HepG2 (cell line): ENCODE results near the gene PDS5B. TPM values are rescaled to one million over a fixed set of nuclear protein-coding genes. Genes with fewer than 3 reads are reported as not detected.
A peak's percentile ranks its signal among the peaks of the same experiment; 100 is the strongest.

Experiments used
- ATAC-seq: fragments of 200-7000 bp; cut with Tn5 transposase; 3 replicates; pipeline ENCODE4 v1.9.1; 2020; ENCODE audit warnings: mild to moderate bottlenecking, moderate library complexity
- BruUV-seq: library from RNA; stranded (reverse); fragments of 400-500 nt; replicated peaks from 2 replicates; lab custom pipeline; 2021; lab: Mats Ljungman, UMichigan
- CTCF ChIA-PET: fragments of 300-600 bp; formaldehyde crosslinking; extraction: SDS; loops from one replicate; lab custom pipeline; 2021; ENCODE audit warnings: low total read pairs, inconsistent platforms, low intra/inter-chr PET ratio; lab: Yijun Ruan, JAX
- POLR2A ChIA-PET: fragments of 350-600 bp; sonication (Branson Sonifier 250); formaldehyde crosslinking; loops from one replicate; lab custom pipeline; 2020; ENCODE audit warnings: antibody characterized with exemption, inconsistent platforms; lab: Yijun Ruan, JAX
- DNase-seq: peaks from one replicate; pipeline ENCODE4 v3.0.0-alpha.2; 2015; ENCODE audit warnings: low spot score
- FAIRE-seq: peaks from 3 replicates; lab custom pipeline; 2011; peaks lifted over from hg19 to GRCh38; lab: Jason Lieb, UNC
- H2AFZ ChIP-seq: one replicate; pipeline ENCODE4 v1.6.1; 2011; ENCODE audit warnings: low read length, inconsistent platforms
- H3K27ac ChIP-seq: fragments of 300-600 bp; 3 replicates; pipeline ENCODE4 v1.8.0; 2011; ENCODE audit warnings: mixed run types, mild to moderate bottlenecking, mixed read lengths, low read length, inconsistent platforms; ENCODE audit not compliant: insufficient read depth; ENCODE audit errors: extremely low read length
- H3K27me3 ChIP-seq, 2 experiments: fragments of 200-600 bp in 1 of 2; 2 replicates in 1 of 2; 3 replicates in 1 of 2; pipeline versions ENCODE4 v1.6.0 to v1.8.0; 2011; ENCODE audit warnings: low read length in 2 of 2, mild to moderate bottlenecking in 2 of 2, moderate library complexity in 2 of 2, inconsistent platforms in 1 of 2; ENCODE audit not compliant: insufficient read depth in 2 of 2, control insufficient read depth in 1 of 2
- H3K36me3 ChIP-seq, 2 experiments: fragments of 200-600 bp in 1 of 2; replicated peaks in 1 of 2; 2 replicates in 1 of 2; 3 replicates in 1 of 2; pipeline versions ENCODE4 v1.5.1 to v1.8.0; 2011; ENCODE audit warnings: low read length in 2 of 2, inconsistent platforms in 1 of 2; ENCODE audit not compliant: insufficient read depth in 2 of 2, control insufficient read depth in 1 of 2
- H3K4me1 ChIP-seq: 2 replicates; pipeline ENCODE4 v1.5.1; 2012; ENCODE audit warnings: low read length, inconsistent platforms; ENCODE audit not compliant: insufficient read depth
- H3K4me2 ChIP-seq: 2 replicates; pipeline ENCODE4 v1.6.0; 2011; ENCODE audit warnings: low read depth, low read length, inconsistent platforms
- H3K4me3 ChIP-seq, 3 experiments: fragments of 200-600 bp in 1 of 3; sonication (generic), shearing (Covaris generic) in 1 of 3; replicated peaks in 1 of 3; 2 replicates each; pipeline ENCODE4 v1.5.1; 2011 to 2016; ENCODE audit warnings: low read length in 3 of 3, inconsistent platforms in 2 of 3, low read depth in 2 of 3, mild to moderate bottlenecking in 2 of 3, control low read depth in 1 of 3, mixed read lengths in 1 of 3; ENCODE audit not compliant: insufficient read depth in 1 of 3
- H3K79me2 ChIP-seq: one replicate; pipeline ENCODE4 v1.6.1; 2011; ENCODE audit warnings: low read length, inconsistent platforms; ENCODE audit not compliant: insufficient read depth
- H3K9ac ChIP-seq: 2 replicates; pipeline ENCODE4 v1.6.0; 2011; ENCODE audit warnings: mild to moderate bottlenecking, low read depth, low read length, inconsistent platforms; ENCODE audit not compliant: insufficient read depth
- H3K9me3 ChIP-seq: 2 replicates; pipeline ENCODE4 v1.5.1; 2012; ENCODE audit warnings: mild to moderate bottlenecking, low read length
- H4K20me1 ChIP-seq: 2 replicates; pipeline ENCODE4 v1.6.0; 2011; ENCODE audit warnings: inconsistent platforms, mild to moderate bottlenecking, low read length, moderate library complexity; ENCODE audit not compliant: insufficient read depth
- CEBPB ChIP-seq: IDR thresholded peaks from 2 replicates; pipeline ENCODE4 v1.6.1; 2011; ENCODE audit warnings: low read depth, low read length, improper control_type of control experiment, borderline replicate concordance
- CREM ChIP-seq, 2 experiments: sonication (generic) in 1 of 2; formaldehyde crosslinking in 1 of 2; IDR thresholded peaks; 2 replicates each; pipeline versions ENCODE4 v1.4.0 to v1.6.1; 2016 to 2020; ENCODE audit warnings: antibody characterized with exemption in 1 of 2, mild to moderate bottlenecking in 1 of 2, missing genetic modification reagents in 1 of 2
- CTCF ChIP-seq: sonication (generic); formaldehyde crosslinking; IDR thresholded peaks from 2 replicates; pipeline ENCODE4 v1.5.0; 2020; ENCODE audit warnings: mild to moderate bottlenecking, missing genetic modification reagents, moderate library complexity
- HHEX ChIP-seq: IDR thresholded peaks from 2 replicates; pipeline ENCODE4 v1.6.1; 2016; ENCODE audit warnings: control low read depth
- HMGXB4 ChIP-seq, 2 experiments: sonication (generic) in 1 of 2; formaldehyde crosslinking in 1 of 2; IDR thresholded peaks; 2 replicates each; pipeline versions ENCODE4 v1.4.0 to v1.6.1; 2018 to 2020; ENCODE audit warnings: missing genetic modification reagents in 2 of 2, borderline replicate concordance in 1 of 2, low read depth in 1 of 2, mild to moderate bottlenecking in 1 of 2, missing biosample characterization in 1 of 2
- NFKB2 ChIP-seq: sonication (generic); formaldehyde crosslinking; IDR thresholded peaks from 2 replicates; pipeline ENCODE4 v1.4.0; 2020; ENCODE audit warnings: missing genetic modification reagents, borderline replicate concordance
- PPARG ChIP-seq: conservative IDR thresholded peaks from 2 replicates; pipeline ENCODE4 v1.6.1; 2016; ENCODE audit warnings: missing biosample characterization, missing genetic modification reagents
- RAD21 ChIP-seq: fragments of 450-650 bp; formaldehyde crosslinking; IDR thresholded peaks from 2 replicates; pipeline ENCODE4 v1.5.0; 2020; ENCODE audit warnings: mild to moderate bottlenecking
- SAP130 ChIP-seq: IDR thresholded peaks from 2 replicates; pipeline ENCODE4 v1.6.1; 2016; ENCODE audit warnings: low read depth
- SMC3 ChIP-seq: IDR thresholded peaks from 2 replicates; pipeline ENCODE4 v1.6.1; 2011; ENCODE audit warnings: low read length, improper control_type of control experiment
- TEAD2 ChIP-seq: sonication (generic); formaldehyde crosslinking; IDR thresholded peaks from 2 replicates; pipeline ENCODE4 v1.9.0; 2021; ENCODE audit warnings: missing genetic modification reagents
- THAP11 ChIP-seq: IDR thresholded peaks from 2 replicates; pipeline ENCODE4 v1.6.1; 2016; ENCODE audit warnings: missing biosample characterization, missing genetic modification reagents
- ZBTB25 ChIP-seq: IDR thresholded peaks from 2 replicates; pipeline ENCODE4 v1.6.1; 2018; ENCODE audit warnings: missing genetic modification reagents
- ZFP41 ChIP-seq: sonication (generic); formaldehyde crosslinking; IDR thresholded peaks from 2 replicates; pipeline ENCODE4 v1.4.0; 2020; ENCODE audit warnings: mild to moderate bottlenecking, missing genetic modification reagents, borderline replicate concordance
- ZNF549 ChIP-seq: sonication (generic); formaldehyde crosslinking; IDR thresholded peaks from 2 replicates; pipeline ENCODE4 v1.5.0; 2020; ENCODE audit warnings: missing genetic modification reagents
- ZZZ3 ChIP-seq: sonication (generic); formaldehyde crosslinking; IDR thresholded peaks from 2 replicates; pipeline ENCODE4 v1.4.0; 2020; ENCODE audit warnings: missing genetic modification reagents, mild to moderate bottlenecking, borderline replicate concordance
- WGBS: methylation state at CpG from one replicate; pipeline ENCODE4 v1.1.6; 2017; ENCODE audit warnings: low lambda C conversion rate; 5-methylcytosine and 5-hydroxymethylcytosine counted together
- in situ Hi-C: cut with HindIII; loops from 2 replicates; pipeline ENCODE4 v1.10.0; 2017; ENCODE audit warnings: low pct_unique_long_range_greater_than_20kb; ENCODE audit not compliant: extremely low pct_ligation_motif_present
- intact Hi-C: fragments of 100-400 bp; cut with micrococcal nuclease; formaldehyde crosslinking; loops from one replicate; pipeline ENCODE4 v1.10.0; 2022; ENCODE audit not compliant: unreplicated experiment
- polyA plus RNA-seq, 8 experiments: library from polyadenylated mRNA; depleted of rRNA in 3 of 8; stranded (reverse) in 7 of 8; unstranded in 1 of 8; fragments of >200 nt; fragmentation: Illumina TruSeq in 4 of 8; extraction: Trizol in 4 of 8; gene quantifications; 2 replicates each; pipeline versions ENCODE4 v1.2.1 to v1.2.3, GENCODE V29; 2011 to 2016; ENCODE audit warnings: low read depth in 4 of 8, missing spikeins in 1 of 8, mixed read lengths in 1 of 8; ENCODE audit not compliant: insufficient read depth in 1 of 8
- total RNA-seq, 5 experiments: library from RNA; depleted of rRNA; stranded (reverse); fragments of >200 nt; fragmentation: Illumina TruSeq; extraction: Trizol; gene quantifications; 2 replicates each; pipeline ENCODE4 v1.2.3, GENCODE V29; 2016; ENCODE audit warnings: low read depth in 1 of 5
- TF ChIP-seq, protein P1 (sequence below): IDR thresholded peaks from 2 replicates; pipeline ENCODE4 v1.6.1; 2012; ENCODE audit warnings: low read depth, low read length, improper control_type of control experiment

The PDS5B gene
- total and polyA plus RNA-seq, 2 of the 13 experiments (the other 11 are each of a cell fraction or from before 2014, with no cell fraction given) = 5.8 to 24.6 TPM

DNA sequence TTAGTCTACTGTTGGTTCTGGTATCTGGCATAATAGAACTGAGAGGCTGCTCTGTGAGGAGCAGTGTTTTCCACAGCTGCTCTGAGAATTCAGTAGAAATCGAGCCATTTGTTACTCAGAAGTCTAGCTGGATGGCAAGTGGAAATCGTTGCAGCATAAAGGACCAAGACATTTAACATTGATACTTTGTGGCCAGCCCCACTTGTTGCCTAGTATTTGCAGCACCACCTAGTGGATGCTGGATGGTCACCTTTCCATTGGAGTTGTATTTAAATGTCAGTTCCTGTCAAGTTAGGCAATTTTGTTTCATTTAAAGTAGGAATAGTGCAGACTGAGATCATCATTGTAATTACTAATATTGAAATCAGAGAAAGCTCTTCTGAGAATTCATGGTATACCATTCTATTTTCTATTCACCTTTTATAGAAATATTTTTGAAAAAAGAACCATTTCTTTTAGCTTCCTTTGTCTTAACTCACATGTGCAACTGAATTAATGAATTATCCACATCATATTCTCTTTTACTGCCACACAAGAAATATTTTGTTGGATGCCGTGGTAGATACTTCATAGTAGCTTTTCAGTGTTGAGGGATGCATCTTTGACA is 64.6 kb downstream of the PDS5B start:
- Histone ChIP-seq H3K4me3 (no peak overlapping the region), H3K27ac (no peak overlapping the region), H3K4me2 (peak overlapping the region; percentile 16; the same call in 1 of the 2 replicates), H3K27me3 (no peaks in the 10 kb centered on the region), H3K9me3 (peaks cover 4% of the 10 kb centered on the region; the same call in 1 of the 2 replicates), H3K79me2 (peaks cover 39% of the 10 kb centered on the region), H3K36me3 (peaks cover 0 to 4% of the 10 kb centered on the region in 2 experiments; a peak in 3 of 5 replicates), H3K4me1 (peaks cover 8% of the 10 kb centered on the region; the same call in 1 of the 2 replicates), H2AFZ (no peak overlapping the region), H4K20me1 (no peaks in the 10 kb centered on the region), H3K9ac (no peak overlapping the region)
- FAIRE-seq = peak; percentile 88
- CTCF ChIA-PET = interaction anchor here (1.6 to 1.7 kb wide), 2 partner anchors 11 to 65 kb away, joined by 8 to 13 read pairs; partner anchors contain the start of gene PDS5B
- WGBS = 12% methylated on average over 3 of the region's 3 CpGs
- ATAC-seq = peak; percentile 92
- intact Hi-C loops (loop anchor here (1.0 kb wide), 1 partner anchor 64 kb away; no protein-coding TSS in a partner anchor), in situ Hi-C loops (loop anchor here (5.0 kb wide), 1 partner anchor 64 kb away; the partner anchor contains the start of gene PDS5B)
- DNase-seq = peak; percentile 73
- BruUV-seq = no TSS peak
- POLR2A ChIA-PET = interaction anchor here (1.5 kb wide), 1 partner anchor 63 kb away, joined by 3 read pairs; no protein-coding TSS in a partner anchor
- TF ChIP-seq PPARG (0 out of 2 replicates have a peak, but pooled peaks have one; percentile 23), THAP11 (CRISPR knock-in tag) (peak; percentile 43; the same call in 1 of the 2 replicates), CEBPB (peak; percentile 7; the same call in 1 of the 2 replicates), HMGXB4 (CRISPR knock-in tag; IDR thresholded peaks at IDR 0.05; ENCODE audit: borderline replicate concordance in 1 of 2, low read depth in 1 of 2) (peak in 1 of 2 experiments; percentile 50; a peak in 1 of 4 replicates), ZZZ3 (CRISPR knock-in tag) (no peak), HHEX (CRISPR knock-in tag) (no peak), CTCF (CRISPR knock-in tag) (peak; percentile 83), ZBTB25 (CRISPR knock-in tag) (0 out of 2 replicates have a peak, but pooled peaks have one; percentile 37), CREM (IDR thresholded peaks at IDR 0.05) (no peak), CREM (CRISPR knock-in tag; IDR thresholded peaks at IDR 0.05) (no peak), NFKB2 (CRISPR knock-in tag) (no peak), RAD21 (CRISPR knock-in tag) (peak; percentile 21; the same call in 1 of the 2 replicates), SMC3 (peak; percentile 72), SAP130 (peak; percentile 29; the same call in 1 of the 2 replicates), TEAD2 (no peak), ZFP41 (no peak), ZNF549 (no peak)
- TF ChIP-seq, protein P1, sequence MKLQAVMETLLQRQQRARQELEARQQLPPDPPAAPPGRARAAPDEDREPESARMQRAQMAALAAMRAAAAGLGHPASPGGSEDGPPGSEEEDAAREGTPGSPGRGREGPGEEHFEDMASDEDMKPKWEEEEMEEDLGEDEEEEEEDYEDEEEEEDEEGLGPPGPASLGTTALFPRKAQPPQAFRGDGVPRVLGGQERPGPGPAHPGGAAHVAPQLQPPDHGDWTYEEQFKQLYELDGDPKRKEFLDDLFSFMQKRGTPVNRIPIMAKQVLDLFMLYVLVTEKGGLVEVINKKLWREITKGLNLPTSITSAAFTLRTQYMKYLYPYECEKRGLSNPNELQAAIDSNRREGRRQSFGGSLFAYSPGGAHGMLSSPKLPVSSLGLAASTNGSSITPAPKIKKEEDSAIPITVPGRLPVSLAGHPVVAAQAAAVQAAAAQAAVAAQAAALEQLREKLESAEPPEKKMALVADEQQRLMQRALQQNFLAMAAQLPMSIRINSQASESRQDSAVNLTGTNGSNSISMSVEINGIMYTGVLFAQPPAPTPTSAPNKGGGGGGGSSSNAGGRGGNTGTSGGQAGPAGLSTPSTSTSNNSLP = peak; percentile 50; the same call in 1 of the 2 replicates
